Measurements from ENCODE around the gene NR5A2.

The NR5A2 gene

DNA sequence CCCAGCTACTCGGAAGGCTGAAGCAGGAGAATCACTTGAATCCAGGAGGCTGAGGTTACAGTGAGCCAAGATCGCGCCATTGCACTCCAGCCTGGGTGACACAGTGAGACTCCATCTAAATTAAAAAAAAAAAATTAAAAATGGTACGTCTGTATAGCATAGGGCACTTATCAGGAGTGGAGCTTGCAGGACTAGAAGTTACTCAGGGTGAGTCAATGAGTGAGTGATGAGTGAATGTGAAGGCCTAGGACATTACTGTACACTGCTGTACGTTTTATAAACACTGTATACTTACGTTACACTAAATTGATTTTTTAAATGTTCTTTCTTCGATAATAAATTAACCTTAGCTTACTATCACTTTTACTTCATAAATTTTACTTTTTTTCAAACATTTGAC, 183.6 kb downstream of the NR5A2 start:
- DNase-seq = no peak

GRCh38 chr1:200213392-200213791, 185.9 kb downstream of the NR5A2 start:
- no peak for DNase-seq

- no peak for DNase-seq
Observed at GRCh38 chr1:200213921-200214320, 186.4 kb downstream of the NR5A2 start.

DNA sequence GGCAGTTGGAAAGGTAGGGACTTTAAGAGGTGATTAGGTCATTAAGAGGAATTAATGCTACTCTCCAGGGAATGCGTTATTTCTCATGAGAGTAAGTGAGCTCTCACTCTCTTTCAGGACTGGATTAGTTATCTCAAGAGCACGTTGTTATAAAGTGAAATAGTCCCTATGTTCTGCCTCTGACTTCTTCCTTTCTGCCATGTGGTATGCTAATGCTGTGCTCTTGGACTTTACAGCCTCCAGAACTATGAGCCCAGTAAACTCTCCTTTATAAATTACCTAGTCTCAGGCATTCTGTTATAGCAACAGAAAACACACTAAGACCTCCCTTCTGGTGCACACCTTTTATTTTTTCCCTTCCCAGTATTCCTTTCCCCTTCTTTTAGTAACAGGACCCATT, 187.8 kb downstream of the NR5A2 start:
- DNase-seq = no peak

- no peak for DNase-seq
Observed at GRCh38 chr1:200217703-200218102, 190.2 kb downstream of the NR5A2 start.

DNA sequence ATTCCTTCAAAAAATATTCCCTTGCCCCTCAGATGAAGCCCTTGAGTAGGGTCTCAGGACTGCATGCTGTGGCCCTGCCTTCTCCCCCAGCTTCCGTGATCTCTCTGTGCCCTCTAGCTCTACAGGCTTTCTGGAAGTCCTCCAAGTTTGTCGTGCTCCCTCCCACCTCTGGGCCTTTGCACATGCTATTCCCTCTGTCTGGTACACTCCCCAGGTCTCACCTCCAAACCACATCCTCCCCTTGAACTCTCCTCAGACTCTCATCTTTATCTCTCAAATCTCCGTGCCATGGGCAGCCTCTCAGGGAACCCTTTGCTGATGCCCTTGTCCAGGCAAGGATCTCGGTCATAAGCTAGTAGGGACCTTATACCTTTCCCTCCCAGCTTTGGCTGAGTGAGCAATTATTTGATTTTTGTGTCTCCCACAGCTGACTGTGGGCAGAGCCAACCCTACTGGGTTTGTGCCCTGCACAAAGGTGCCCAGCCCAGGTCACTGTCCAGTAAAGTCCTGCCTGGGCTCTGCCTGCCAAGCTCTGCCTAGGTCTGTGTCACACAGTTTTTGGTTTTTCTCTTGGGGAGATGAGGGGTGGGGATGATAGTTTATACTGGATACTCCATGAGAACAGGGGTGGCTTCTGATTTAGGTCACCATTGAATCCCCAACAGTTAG, 194.2 kb downstream of the NR5A2 start:
- DNase-seq = no peak

- DNase-seq = no peak
Observed at GRCh38 chr1:200223207-200223606, 195.7 kb downstream of the NR5A2 start.

GRCh38 chr1:200223613-200224012, 196.1 kb downstream of the NR5A2 start:
- DNase-seq = no peak

GRCh38 chr1:200224315-200224714, 196.8 kb downstream of the NR5A2 start:
- no peak for DNase-seq

DNA sequence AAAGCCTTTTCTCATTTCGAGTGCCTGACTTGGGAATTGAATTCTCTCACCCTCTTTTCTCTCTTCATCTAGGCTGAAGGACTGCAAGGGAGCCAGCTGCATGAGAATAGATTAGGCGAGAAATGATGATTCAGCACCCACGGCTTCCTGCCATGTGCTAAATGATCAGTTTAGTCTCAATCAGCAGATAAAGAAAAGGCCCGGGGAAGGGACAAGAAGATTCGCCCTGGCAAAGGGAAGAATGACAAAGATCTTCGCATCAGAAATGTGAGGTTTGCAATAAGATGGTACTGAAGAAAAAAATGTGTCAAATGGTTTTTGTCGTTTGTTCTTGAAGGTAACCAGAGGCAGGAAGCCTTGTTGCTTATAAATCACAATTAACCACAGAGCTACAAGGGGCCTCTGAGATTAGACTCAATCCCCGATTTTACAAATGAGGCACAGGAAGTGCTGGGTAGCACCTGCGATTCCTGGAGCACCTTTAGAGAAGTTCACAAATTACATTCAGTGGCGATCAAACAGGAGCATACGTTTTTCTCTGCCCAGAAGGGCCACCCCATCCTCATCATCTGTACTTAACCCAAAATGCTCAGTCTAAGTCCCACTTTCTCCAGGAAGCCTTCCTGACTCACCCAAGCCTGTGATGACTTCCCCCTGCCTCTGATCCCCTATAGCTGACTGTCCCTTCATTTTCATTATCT, 198.9 kb downstream of the NR5A2 start:
- DNase-seq = no peak

- no peak for DNase-seq
Observed at GRCh38 chr1:200226969-200227303, 199.4 kb downstream of the NR5A2 start.

Measured in NCI-H774 (cell line).